GM12874 (cell line): ENCODE measurements around the gene LIMS1.

Experiments
- TF ChIP-seq, protein P1 (sequence below): IDR thresholded peaks from 2 replicates; pipeline ENCODE4 v1.5.1; 2011; ENCODE audit warnings: low read depth, mild to moderate bottlenecking, control low read depth, low read length, moderate library complexity; ENCODE audit not compliant: insufficient read depth

LIMS1 gene

DNA sequence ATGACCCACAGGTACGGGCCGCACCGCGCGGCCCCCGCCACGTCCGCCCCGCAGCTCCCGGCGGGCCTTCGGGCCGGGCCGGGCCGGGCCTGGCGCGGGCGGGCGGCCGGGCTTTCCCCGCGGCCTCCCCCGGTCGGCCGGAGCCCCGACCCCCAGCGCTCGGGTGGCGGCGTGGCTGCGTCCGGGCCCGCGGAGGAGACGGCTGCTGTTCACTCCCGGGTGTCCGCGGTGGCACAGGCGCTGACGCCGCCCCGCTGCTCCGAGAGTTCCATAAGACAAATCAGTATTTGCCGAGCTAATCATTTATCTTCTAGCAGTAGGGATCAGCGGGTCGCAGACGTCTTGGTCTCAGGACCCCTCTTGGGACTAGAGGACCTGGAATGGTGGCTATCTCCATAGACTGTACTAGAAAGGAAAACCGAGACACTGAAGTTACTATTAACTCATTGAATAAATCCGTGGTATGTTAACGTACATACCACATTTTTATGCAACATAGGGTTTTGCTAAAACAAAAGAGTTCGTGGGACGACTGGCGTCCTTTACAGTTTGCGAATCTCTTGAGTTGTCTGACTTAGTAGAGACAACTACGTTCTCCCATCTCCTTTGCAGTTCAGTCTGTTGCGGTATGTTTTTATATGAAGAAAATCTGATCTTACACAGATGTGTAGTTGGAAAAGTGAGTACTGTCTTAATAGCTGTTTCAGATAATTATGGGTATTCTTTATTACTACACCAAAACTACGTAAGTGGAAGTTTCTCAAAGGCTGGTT is 500 bp downstream of the LIMS1 start:
- TF ChIP-seq, protein P1, sequence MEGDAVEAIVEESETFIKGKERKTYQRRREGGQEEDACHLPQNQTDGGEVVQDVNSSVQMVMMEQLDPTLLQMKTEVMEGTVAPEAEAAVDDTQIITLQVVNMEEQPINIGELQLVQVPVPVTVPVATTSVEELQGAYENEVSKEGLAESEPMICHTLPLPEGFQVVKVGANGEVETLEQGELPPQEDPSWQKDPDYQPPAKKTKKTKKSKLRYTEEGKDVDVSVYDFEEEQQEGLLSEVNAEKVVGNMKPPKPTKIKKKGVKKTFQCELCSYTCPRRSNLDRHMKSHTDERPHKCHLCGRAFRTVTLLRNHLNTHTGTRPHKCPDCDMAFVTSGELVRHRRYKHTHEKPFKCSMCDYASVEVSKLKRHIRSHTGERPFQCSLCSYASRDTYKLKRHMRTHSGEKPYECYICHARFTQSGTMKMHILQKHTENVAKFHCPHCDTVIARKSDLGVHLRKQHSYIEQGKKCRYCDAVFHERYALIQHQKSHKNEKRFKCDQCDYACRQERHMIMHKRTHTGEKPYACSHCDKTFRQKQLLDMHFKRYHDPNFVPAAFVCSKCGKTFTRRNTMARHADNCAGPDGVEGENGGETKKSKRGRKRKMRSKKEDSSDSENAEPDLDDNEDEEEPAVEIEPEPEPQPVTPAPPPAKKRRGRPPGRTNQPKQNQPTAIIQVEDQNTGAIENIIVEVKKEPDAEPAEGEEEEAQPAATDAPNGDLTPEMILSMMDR, result no peak

DNA sequence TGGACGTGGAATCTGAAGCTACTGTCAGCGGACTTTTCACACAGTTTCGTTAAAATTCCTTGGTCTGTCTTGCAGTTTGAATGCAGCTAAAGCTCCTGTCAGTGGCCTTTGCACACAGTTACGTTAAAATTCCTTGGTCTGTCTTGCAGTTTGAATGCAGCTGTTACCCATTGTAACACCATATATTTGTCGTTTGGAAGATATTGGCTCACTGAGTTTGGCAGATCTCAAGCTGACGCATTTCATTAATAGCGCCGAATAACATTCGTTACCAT is 1.0 kb downstream of the LIMS1 start:
- TF ChIP-seq, protein P1, result no peak

DNA sequence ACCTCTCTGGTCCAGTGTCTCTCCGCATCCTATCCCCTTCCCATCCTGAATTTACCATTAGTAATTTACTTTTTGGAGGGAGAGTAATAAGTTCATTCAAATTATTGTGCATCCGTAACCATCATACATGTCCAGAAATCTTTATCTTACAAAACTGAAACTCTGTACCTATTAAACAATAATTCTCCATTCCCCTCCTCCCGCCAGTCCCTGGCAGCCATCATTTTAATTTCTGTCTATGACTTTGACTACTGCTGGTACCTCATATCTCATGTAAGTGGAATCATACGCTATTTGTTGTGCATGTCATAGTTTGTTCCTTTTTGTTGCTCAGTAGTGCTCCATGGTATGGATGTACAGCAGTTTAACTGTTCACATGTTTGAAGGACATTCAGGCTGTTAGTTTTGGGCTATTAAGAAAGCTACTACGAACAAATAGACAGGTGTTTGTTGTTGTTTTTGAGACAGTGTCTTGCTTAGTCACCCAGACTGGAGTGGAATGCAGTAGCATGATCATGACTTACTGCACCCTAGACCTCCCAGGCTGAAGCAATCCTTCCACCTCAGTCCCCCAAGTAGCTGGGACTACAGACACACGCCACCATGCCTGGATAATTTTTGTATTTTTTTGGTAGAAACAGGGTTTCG is 2.0 kb downstream of the LIMS1 start:
- TF ChIP-seq, protein P1, result no peak

DNA sequence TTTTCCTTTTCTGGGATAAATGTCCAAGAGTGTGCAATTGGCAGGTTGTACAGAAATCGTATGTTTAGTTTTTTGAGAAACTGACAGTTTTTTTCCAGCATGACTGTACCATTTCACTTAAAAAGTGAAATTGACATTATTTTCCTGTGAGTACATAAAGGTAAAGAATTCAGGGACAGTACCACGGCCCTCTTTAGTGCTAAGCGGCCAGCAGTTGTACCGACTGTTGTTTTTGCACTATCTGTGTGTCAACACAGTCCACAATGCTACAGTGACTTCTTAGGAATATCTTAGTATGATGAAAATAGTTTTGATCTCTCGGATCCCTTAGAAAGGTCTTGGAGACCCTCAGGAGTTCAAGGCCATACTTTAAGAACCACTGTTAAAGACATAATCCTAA is 2.6 kb downstream of the LIMS1 start:
- TF ChIP-seq, protein P1, result no peak

DNA sequence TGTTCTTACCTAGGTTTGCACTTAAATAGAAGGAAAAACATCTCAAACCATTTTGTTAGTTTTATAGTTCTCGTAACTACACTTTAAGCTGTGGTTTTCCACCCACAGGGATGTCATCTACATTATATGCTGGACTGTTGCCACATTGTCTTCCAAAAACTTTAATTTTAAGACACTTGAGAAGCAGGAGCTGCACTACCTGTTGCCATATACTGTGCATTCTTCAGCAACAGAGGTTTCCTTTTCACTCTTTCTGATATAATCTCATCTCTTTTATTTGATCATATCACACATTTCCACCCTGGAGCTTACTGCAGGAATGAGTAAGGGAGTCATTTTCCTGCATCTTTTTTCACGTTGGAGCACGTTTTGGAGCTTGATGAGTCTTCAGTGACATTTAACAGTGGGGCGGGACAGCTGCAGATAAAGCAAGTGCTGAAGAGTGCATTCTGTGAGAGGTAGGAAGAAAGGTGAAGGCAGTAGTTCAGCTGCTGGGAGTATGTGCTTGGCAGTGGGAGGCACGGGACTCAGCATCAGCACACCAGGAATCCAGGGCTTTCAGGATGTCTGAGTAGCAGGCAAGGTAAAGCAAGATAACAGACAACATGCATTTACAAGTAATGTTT is 3.8 kb downstream of the LIMS1 start:
- TF ChIP-seq, protein P1, result no peak

DNA sequence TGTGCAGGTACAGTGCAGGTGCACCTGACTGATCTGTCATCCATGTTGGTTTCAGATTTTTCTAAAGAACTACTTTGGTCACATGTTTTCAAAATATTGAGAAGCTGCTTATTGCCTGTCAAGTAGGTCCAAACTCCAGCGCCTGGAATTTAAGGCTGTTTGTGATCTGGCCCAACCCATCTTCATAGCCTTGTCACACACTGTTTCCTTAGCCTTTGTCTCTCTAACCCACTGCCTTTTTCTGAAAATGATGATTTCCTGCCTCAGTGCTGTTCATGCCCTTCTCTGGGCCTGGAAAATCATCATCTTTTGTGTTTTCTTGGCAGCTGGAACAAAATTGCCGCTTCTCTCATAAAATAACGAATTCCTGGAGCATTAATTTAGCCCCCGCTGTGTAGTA is 7.2 kb downstream of the LIMS1 start:
- TF ChIP-seq, protein P1, result no peak

DNA sequence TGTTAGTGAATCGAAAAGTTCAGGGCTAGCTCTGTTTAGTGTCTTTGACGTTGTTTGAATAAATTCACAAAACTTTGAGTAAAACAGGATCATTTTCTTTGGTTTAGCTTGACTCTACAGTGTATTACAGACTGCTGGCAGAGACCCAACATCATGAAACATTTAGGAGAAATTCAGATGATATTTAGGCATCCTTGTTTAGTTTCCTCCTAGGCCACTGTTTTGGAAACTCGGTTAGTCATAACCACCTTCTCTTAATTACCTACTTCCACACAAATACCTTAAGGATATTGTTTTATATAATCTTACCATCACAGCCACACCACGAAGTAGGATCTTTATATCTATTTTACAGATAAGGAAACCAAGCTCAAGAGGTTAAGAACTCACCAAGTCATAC is 7.8 kb downstream of the LIMS1 start:
- TF ChIP-seq, protein P1, result no peak
